ENCODE data around the gene CDKN2C. TPM values are rescaled to one million over a fixed set of nuclear protein-coding genes. Genes with fewer than 3 reads are reported as not detected.

Gene CDKN2C
- total and polyA plus RNA-seq, 2 experiments from 2014 or later, result 2.8 to 3.2 TPM

DNA sequence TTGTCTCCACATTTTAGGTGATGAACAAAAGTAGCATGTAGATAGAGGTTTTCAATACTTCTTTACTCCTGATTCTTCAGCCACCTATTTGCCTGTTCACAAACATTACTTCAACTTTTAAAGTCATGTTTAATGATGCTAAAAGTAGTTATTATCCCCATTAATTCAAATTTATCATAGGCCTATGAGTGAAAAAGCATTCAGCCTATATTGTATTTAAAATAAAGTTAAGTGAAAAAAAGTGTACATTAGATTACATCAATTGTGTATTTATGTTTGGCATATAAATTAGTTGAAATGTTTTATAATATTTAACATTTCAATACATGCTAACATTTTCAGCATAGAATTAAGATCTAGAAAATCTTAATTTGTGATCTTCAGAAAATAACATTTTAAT lies 10.5 kb downstream of the CDKN2C start:
- Histone ChIP-seq H3K4me2 (no peak overlapping the region), H3K79me2 (no peaks in the 10 kb centered on the region), H4K20me1 (ENCODE audit: insufficient read depth, poor library complexity, severe bottlenecking) (no peaks in the 10 kb centered on the region), H3K27ac (no peak overlapping the region), H3K9me2 (replicated peaks; ENCODE audit: insufficient read depth) (no peaks in the 10 kb centered on the region), H3K27me3 (peaks cover 95% of the 10 kb centered on the region), H2AFZ (no peak overlapping the region), H3K36me3 (replicated peaks; ENCODE audit: insufficient read depth, low read depth) (no peaks in the 10 kb centered on the region), H3K4me3 (no peak overlapping the region), H3K9me3 (ENCODE audit: low read depth) (no peaks in the 10 kb centered on the region), H3K4me1 (ENCODE audit: insufficient read depth) (peaks cover 4% of the 10 kb centered on the region)
- DNase-seq (ENCODE audit: low spot score), result no peak
- TF ChIP-seq CTCF (IDR thresholded peaks at IDR 0.05; ENCODE audit: poor library complexity), result no peak
- TF ChIP-seq EZH2phosphoT487 (IDR thresholded peaks at IDR 0.05; ENCODE audit: low read depth, severe bottlenecking, unreplicated experiment), result no peak
- no peak for TF ChIP-seq EZH2 (IDR thresholded peaks at IDR 0.05; ENCODE audit: borderline replicate concordance)

- H2AFZ ChIP-seq, result no peak overlapping the region
- no peaks in the 10 kb centered on the region for H4K20me1 ChIP-seq (ENCODE audit: insufficient read depth, poor library complexity, severe bottlenecking)
- no peaks in the 10 kb centered on the region for H3K79me2 ChIP-seq
- no peaks in the 10 kb centered on the region for H3K9me2 ChIP-seq (replicated peaks; ENCODE audit: insufficient read depth)
- WGBS (ENCODE audit: low lambda C conversion rate, missing lambda C conversion rate), result 82% methylated on average over 1 of the region's 1 CpG
- no peak for DNase-seq (ENCODE audit: low spot score)
- TF ChIP-seq EZH2phosphoT487 (IDR thresholded peaks at IDR 0.05; ENCODE audit: low read depth, severe bottlenecking, unreplicated experiment), result no peak
- TF ChIP-seq EZH2 (IDR thresholded peaks at IDR 0.05; ENCODE audit: borderline replicate concordance), result no peak
- TF ChIP-seq CTCF (IDR thresholded peaks at IDR 0.05; ENCODE audit: poor library complexity), result no peak
- no peak overlapping the region for H3K4me3 ChIP-seq
- H3K4me1 ChIP-seq (ENCODE audit: insufficient read depth), result peaks cover 4% of the 10 kb centered on the region
- no peaks in the 10 kb centered on the region for H3K36me3 ChIP-seq (replicated peaks; ENCODE audit: insufficient read depth, low read depth)
- H3K9me3 ChIP-seq (ENCODE audit: low read depth), result no peaks in the 10 kb centered on the region
- H3K27ac ChIP-seq, result no peak overlapping the region
- H3K27me3 ChIP-seq, result peaks cover 95% of the 10 kb centered on the region
- H3K4me2 ChIP-seq, result no peak overlapping the region
Measured at GRCh38 chr1:50981741-50982140, 11.7 kb downstream of the CDKN2C start.

DNA sequence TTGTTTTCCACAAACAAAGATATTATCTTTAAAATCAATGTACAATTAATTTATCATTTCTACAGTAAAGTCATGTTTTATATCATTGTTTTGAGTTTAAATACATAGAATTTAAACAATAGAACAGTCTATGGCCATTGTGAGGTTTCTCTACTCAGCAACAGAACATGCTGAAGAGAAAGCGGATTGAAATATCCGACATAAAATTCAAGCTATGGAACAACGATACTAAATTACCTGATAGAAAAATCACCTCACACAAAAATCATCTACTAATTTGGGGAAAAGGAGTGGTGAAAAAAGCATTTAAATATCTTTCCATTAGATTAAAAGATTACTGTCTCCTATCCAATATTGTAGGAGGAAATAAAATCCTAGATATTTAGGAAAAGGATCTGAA lies 12.6 kb downstream of the CDKN2C start:
- H3K79me2 ChIP-seq, result no peaks in the 10 kb centered on the region
- H3K4me3 ChIP-seq, result no peak overlapping the region
- H3K36me3 ChIP-seq (replicated peaks; ENCODE audit: insufficient read depth, low read depth), result no peaks in the 10 kb centered on the region
- DNase-seq (ENCODE audit: low spot score), result no peak
- no peak overlapping the region for H3K4me2 ChIP-seq
- H3K27ac ChIP-seq, result no peak overlapping the region
- peaks cover under 1% of the 10 kb centered on the region for H3K4me1 ChIP-seq (ENCODE audit: insufficient read depth)
- no peaks in the 10 kb centered on the region for H3K9me2 ChIP-seq (replicated peaks; ENCODE audit: insufficient read depth)
- peaks cover 87% of the 10 kb centered on the region for H3K27me3 ChIP-seq
- 82% methylated on average over 3 of the region's 3 CpGs for WGBS (ENCODE audit: low lambda C conversion rate, missing lambda C conversion rate)
- H2AFZ ChIP-seq, result no peak overlapping the region
- TF ChIP-seq EZH2 (IDR thresholded peaks at IDR 0.05; ENCODE audit: borderline replicate concordance) (no peak), CTCF (IDR thresholded peaks at IDR 0.05; ENCODE audit: poor library complexity) (no peak), EZH2phosphoT487 (IDR thresholded peaks at IDR 0.05; ENCODE audit: low read depth, severe bottlenecking, unreplicated experiment) (no peak)
- no peaks in the 10 kb centered on the region for H3K9me3 ChIP-seq (ENCODE audit: low read depth)
- no peaks in the 10 kb centered on the region for H4K20me1 ChIP-seq (ENCODE audit: insufficient read depth, poor library complexity, severe bottlenecking)
